K562 (cell line): ENCODE measurements around the gene ADGRB2. TPM values are rescaled to one million over a fixed set of nuclear protein-coding genes. Genes with fewer than 3 reads are reported as not detected.
A peak's percentile ranks its signal among the peaks of the same experiment; 100 is the strongest.

Experiments used
- STAT5A ChIP-seq: IDR thresholded peaks from 2 replicates; pipeline ENCODE4 v1.6.1; 2012; ENCODE audit warnings: low read length, inconsistent platforms, borderline replicate concordance
- TAF7 ChIP-seq: fragments of 450-650 bp; IDR thresholded peaks from 2 replicates; pipeline ENCODE4 v1.6.1; 2016; ENCODE audit warnings: missing genetic modification characterization, missing compliant biosample characterization
- TAL1 ChIP-seq: fragments of 450-650 bp; IDR thresholded peaks from 2 replicates; pipeline ENCODE4 v1.6.1; 2016; ENCODE audit warnings: mild to moderate bottlenecking
- ZNF354B ChIP-seq: fragments of 250-450 bp; sonication (Bioruptor Pico); IDR thresholded peaks from 2 replicates; pipeline ENCODE4 v1.4.0; 2020
- polyA plus RNA-seq, 8 experiments: library from polyadenylated mRNA; depleted of rRNA in 4 of 8; stranded (reverse) in 5 of 8; unstranded in 3 of 8; fragments of >200 nt; fragmentation: Nextera tagmentation in 2 of 8; fragmentation: Illumina TruSeq in 1 of 8; extraction: Ambion mirVana in 2 of 8; extraction: Trizol in 1 of 8; gene quantifications; 2 replicates each; pipeline versions ENCODE4 v1.2.1 to v1.2.3, GENCODE V29; 2011 to 2014; ENCODE audit warnings: inconsistent platforms in 1 of 8, missing spikeins in 1 of 8
- total RNA-seq, 7 experiments: library from RNA; depleted of rRNA in 6 of 7; stranded (reverse); fragments of >200 nt in 6 of 7; fragmentation: Illumina TruSeq in 2 of 7; extraction: Trizol in 2 of 7; gene quantifications; 2 replicates each; pipeline versions ENCODE4 v1.2.1 to v1.2.3, GENCODE V29; 2011 to 2021; ENCODE audit warnings: low replicate concordance in 1 of 7
- TF ChIP-seq, protein P1 (sequence below): fragments of 200-600 bp; sonication (generic); IDR thresholded peaks from one replicate; pipeline ENCODE4 v1.6.1; 2012; ENCODE audit warnings: mild to moderate bottlenecking, low read depth, low read length, inconsistent platforms
- TF ChIP-seq, protein P2 (sequence below), 2 experiments: fragments of 450-650 bp in 1 of 2; sonication (generic) in 1 of 2; formaldehyde crosslinking in 1 of 2; IDR thresholded peaks in 1 of 2; conservative IDR thresholded peaks in 1 of 2; 2 replicates each; pipeline versions ENCODE4 v1.6.1 to v1.8.1; 2016 to 2023; ENCODE audit warnings: mild to moderate bottlenecking in 2 of 2, moderate library complexity in 2 of 2, inconsistent platforms in 1 of 2, missing genetic modification reagents in 1 of 2
- TF ChIP-seq, protein P3 (sequence below): fragments of 450-650 bp; IDR thresholded peaks from 2 replicates; pipeline ENCODE4 v1.6.1; 2018; ENCODE audit not compliant: partially characterized antibody
- TF ChIP-seq, protein P4 (sequence below), 2 experiments: fragments of 200-800 bp in 1 of 2; sonication (Bioruptor generic) in 1 of 2; sonication (generic) in 1 of 2; formaldehyde crosslinking in 1 of 2; IDR thresholded peaks in 1 of 2; conservative IDR thresholded peaks in 1 of 2; 2 replicates each; pipeline versions ENCODE4 v1.5.0 to v1.6.1; 2016 to 2020; ENCODE audit warnings: missing compliant biosample characterization in 1 of 2, missing genetic modification characterization in 1 of 2, missing genetic modification reagents in 1 of 2

ADGRB2 gene
- total and polyA plus RNA-seq, 9 of the 15 experiments (the other 6 are each of a cell fraction or from before 2014, with no cell fraction given), result 0.04 to 0.23 (median 0.20) TPM; not detected in 2

GRCh38 chr1:31812158-31812829 lies 48.2 kb upstream of the ADGRB2 start (continued):
- TF ChIP-seq, protein P1, sequence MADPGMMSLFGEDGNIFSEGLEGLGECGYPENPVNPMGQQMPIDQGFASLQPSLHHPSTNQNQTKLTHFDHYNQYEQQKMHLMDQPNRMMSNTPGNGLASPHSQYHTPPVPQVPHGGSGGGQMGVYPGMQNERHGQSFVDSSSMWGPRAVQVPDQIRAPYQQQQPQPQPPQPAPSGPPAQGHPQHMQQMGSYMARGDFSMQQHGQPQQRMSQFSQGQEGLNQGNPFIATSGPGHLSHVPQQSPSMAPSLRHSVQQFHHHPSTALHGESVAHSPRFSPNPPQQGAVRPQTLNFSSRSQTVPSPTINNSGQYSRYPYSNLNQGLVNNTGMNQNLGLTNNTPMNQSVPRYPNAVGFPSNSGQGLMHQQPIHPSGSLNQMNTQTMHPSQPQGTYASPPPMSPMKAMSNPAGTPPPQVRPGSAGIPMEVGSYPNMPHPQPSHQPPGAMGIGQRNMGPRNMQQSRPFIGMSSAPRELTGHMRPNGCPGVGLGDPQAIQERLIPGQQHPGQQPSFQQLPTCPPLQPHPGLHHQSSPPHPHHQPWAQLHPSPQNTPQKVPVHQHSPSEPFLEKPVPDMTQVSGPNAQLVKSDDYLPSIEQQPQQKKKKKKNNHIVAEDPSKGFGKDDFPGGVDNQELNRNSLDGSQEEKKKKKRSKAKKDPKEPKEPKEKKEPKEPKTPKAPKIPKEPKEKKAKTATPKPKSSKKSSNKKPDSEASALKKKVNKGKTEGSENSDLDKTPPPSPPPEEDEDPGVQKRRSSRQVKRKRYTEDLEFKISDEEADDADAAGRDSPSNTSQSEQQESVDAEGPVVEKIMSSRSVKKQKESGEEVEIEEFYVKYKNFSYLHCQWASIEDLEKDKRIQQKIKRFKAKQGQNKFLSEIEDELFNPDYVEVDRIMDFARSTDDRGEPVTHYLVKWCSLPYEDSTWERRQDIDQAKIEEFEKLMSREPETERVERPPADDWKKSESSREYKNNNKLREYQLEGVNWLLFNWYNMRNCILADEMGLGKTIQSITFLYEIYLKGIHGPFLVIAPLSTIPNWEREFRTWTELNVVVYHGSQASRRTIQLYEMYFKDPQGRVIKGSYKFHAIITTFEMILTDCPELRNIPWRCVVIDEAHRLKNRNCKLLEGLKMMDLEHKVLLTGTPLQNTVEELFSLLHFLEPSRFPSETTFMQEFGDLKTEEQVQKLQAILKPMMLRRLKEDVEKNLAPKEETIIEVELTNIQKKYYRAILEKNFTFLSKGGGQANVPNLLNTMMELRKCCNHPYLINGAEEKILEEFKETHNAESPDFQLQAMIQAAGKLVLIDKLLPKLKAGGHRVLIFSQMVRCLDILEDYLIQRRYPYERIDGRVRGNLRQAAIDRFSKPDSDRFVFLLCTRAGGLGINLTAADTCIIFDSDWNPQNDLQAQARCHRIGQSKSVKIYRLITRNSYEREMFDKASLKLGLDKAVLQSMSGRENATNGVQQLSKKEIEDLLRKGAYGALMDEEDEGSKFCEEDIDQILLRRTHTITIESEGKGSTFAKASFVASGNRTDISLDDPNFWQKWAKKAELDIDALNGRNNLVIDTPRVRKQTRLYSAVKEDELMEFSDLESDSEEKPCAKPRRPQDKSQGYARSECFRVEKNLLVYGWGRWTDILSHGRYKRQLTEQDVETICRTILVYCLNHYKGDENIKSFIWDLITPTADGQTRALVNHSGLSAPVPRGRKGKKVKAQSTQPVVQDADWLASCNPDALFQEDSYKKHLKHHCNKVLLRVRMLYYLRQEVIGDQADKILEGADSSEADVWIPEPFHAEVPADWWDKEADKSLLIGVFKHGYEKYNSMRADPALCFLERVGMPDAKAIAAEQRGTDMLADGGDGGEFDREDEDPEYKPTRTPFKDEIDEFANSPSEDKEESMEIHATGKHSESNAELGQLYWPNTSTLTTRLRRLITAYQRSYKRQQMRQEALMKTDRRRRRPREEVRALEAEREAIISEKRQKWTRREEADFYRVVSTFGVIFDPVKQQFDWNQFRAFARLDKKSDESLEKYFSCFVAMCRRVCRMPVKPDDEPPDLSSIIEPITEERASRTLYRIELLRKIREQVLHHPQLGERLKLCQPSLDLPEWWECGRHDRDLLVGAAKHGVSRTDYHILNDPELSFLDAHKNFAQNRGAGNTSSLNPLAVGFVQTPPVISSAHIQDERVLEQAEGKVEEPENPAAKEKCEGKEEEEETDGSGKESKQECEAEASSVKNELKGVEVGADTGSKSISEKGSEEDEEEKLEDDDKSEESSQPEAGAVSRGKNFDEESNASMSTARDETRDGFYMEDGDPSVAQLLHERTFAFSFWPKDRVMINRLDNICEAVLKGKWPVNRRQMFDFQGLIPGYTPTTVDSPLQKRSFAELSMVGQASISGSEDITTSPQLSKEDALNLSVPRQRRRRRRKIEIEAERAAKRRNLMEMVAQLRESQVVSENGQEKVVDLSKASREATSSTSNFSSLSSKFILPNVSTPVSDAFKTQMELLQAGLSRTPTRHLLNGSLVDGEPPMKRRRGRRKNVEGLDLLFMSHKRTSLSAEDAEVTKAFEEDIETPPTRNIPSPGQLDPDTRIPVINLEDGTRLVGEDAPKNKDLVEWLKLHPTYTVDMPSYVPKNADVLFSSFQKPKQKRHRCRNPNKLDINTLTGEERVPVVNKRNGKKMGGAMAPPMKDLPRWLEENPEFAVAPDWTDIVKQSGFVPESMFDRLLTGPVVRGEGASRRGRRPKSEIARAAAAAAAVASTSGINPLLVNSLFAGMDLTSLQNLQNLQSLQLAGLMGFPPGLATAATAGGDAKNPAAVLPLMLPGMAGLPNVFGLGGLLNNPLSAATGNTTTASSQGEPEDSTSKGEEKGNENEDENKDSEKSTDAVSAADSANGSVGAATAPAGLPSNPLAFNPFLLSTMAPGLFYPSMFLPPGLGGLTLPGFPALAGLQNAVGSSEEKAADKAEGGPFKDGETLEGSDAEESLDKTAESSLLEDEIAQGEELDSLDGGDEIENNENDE, result no peak
- TF ChIP-seq, protein P2, sequence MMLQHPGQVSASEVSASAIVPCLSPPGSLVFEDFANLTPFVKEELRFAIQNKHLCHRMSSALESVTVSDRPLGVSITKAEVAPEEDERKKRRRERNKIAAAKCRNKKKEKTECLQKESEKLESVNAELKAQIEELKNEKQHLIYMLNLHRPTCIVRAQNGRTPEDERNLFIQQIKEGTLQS (IDR thresholded peaks at IDR 0.05), result no peak
- TF ChIP-seq, protein P2 (CRISPR knock-in tag; conservative IDR thresholded peaks at IDR 0.05), result no peak
- TF ChIP-seq TAF7 (tag), result no peak
- TF ChIP-seq, protein P3, sequence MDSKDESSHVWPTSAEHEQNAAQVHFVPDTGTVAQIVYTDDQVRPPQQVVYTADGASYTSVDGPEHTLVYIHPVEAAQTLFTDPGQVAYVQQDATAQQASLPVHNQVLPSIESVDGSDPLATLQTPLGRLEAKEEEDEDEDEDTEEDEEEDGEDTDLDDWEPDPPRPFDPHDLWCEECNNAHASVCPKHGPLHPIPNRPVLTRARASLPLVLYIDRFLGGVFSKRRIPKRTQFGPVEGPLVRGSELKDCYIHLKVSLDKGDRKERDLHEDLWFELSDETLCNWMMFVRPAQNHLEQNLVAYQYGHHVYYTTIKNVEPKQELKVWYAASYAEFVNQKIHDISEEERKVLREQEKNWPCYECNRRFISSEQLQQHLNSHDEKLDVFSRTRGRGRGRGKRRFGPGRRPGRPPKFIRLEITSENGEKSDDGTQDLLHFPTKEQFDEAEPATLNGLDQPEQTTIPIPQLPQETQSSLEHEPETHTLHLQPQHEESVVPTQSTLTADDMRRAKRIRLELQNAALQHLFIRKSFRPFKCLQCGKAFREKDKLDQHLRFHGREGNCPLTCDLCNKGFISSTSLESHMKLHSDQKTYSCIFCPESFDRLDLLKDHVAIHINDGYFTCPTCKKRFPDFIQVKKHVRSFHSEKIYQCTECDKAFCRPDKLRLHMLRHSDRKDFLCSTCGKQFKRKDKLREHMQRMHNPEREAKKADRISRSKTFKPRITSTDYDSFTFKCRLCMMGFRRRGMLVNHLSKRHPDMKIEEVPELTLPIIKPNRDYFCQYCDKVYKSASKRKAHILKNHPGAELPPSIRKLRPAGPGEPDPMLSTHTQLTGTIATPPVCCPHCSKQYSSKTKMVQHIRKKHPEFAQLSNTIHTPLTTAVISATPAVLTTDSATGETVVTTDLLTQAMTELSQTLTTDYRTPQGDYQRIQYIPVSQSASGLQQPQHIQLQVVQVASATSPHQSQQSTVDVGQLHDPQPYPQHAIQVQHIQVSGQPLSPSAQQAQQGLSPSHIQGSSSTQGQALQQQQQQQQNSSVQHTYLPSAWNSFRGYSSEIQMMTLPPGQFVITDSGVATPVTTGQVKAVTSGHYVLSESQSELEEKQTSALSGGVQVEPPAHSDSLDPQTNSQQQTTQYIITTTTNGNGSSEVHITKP, result no peak
- TF ChIP-seq, protein P4, sequence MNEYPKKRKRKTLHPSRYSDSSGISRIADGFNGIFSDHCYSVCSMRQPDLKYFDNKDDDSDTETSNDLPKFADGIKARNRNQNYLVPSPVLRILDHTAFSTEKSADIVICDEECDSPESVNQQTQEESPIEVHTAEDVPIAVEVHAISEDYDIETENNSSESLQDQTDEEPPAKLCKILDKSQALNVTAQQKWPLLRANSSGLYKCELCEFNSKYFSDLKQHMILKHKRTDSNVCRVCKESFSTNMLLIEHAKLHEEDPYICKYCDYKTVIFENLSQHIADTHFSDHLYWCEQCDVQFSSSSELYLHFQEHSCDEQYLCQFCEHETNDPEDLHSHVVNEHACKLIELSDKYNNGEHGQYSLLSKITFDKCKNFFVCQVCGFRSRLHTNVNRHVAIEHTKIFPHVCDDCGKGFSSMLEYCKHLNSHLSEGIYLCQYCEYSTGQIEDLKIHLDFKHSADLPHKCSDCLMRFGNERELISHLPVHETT (CRISPR knock-in tag; conservative IDR thresholded peaks at IDR 0.05 in 1 of 2, IDR thresholded peaks at IDR 0.05 in 1 of 2), result no peak
- TF ChIP-seq TAL1, result peak; percentile 14; the same call in 1 of the 2 replicates
- TF ChIP-seq ZNF354B (CRISPR knock-in tag), result no peak
- no peak for TF ChIP-seq STAT5A
